Measurements from ENCODE around the gene EHMT2.
"Not testable (repeated sequence)": the region's sequence is repeated elsewhere in the genome, so short reads cannot be mapped to it uniquely, and the experiment has no call there.

Gene EHMT2

GRCh38 chr6:31897612-31898382 lies at the start of gene EHMT2:
TSS of gene EHMT2 (minus strand) at chr6:31897698. CDS start at chr6:31897677, 21 bp downstream.
- peak; percentile 87 for DNase-seq (ENCODE audit: low spot score)

GRCh38 chr6:31947070-31947675 lies 49.7 kb upstream of the EHMT2 start:
- no peak for DNase-seq (ENCODE audit: low spot score)

GRCh38 chr6:31946370-31946885 lies 48.9 kb upstream of the EHMT2 start:
- DNase-seq (ENCODE audit: low spot score): no peak

- DNase-seq (ENCODE audit: low spot score): no peak
Measured at GRCh38 chr6:31945507-31946369, 48.2 kb upstream of the EHMT2 start, which contains the start of gene CFB. TSS of gene CFB (plus strand) at chr6:31946095. CDS start at chr6:31946222, 127 bp downstream.

GRCh38 chr6:31945154-31945506 lies 47.6 kb upstream of the EHMT2 start:
- no peak for DNase-seq (ENCODE audit: low spot score)

- no peak for DNase-seq (ENCODE audit: low spot score)
Measured at GRCh38 chr6:31943742-31944141, 46.2 kb upstream of the EHMT2 start.

GRCh38 chr6:31940256-31940664 lies 42.8 kb upstream of the EHMT2 start:
- no peak for DNase-seq (ENCODE audit: low spot score)

GRCh38 chr6:31935823-31936222 lies 38.3 kb upstream of the EHMT2 start:
- no peak for DNase-seq (ENCODE audit: low spot score)

- DNase-seq (ENCODE audit: low spot score): no peak
Measured at GRCh38 chr6:31935021-31935420, 37.5 kb upstream of the EHMT2 start.

- DNase-seq (ENCODE audit: low spot score): no peak
Measured at GRCh38 chr6:31933537-31933936, 36.0 kb upstream of the EHMT2 start.

GRCh38 chr6:31932137-31932536 lies 34.6 kb upstream of the EHMT2 start:
- not testable (repeated sequence) for DNase-seq (ENCODE audit: low spot score)

GRCh38 chr6:31930962-31931361 lies 33.5 kb upstream of the EHMT2 start:
- no peak for DNase-seq (ENCODE audit: low spot score)

GRCh38 chr6:31928672-31928939 lies 31.1 kb upstream of the EHMT2 start:
- DNase-seq (ENCODE audit: low spot score): no peak

- no peak for DNase-seq (ENCODE audit: low spot score)
Measured at GRCh38 chr6:31927863-31928671, 30.6 kb upstream of the EHMT2 start.

GRCh38 chr6:31927242-31927862 lies 29.9 kb upstream of the EHMT2 start, which contains the start of gene C2:
TSS of gene C2 (plus strand) at chr6:31927717. CDS start at chr6:31927753, 36 bp downstream.
- DNase-seq (ENCODE audit: low spot score): no peak

- DNase-seq (ENCODE audit: low spot score): no peak
Measured at GRCh38 chr6:31922942-31923341, 25.4 kb upstream of the EHMT2 start.

GRCh38 chr6:31920811-31921210 lies 23.3 kb upstream of the EHMT2 start:
- DNase-seq (ENCODE audit: low spot score): no peak

GRCh38 chr6:31919624-31920303 lies 22.3 kb upstream of the EHMT2 start:
- no peak for DNase-seq (ENCODE audit: low spot score)

GRCh38 chr6:31918069-31918720 lies 20.7 kb upstream of the EHMT2 start:
- DNase-seq (ENCODE audit: low spot score): no peak

GRCh38 chr6:31915756-31916155 lies 18.3 kb upstream of the EHMT2 start:
- DNase-seq (ENCODE audit: low spot score): no peak

Data from RKO (cell line).